ENCODE data around the gene SKI.

DNA sequence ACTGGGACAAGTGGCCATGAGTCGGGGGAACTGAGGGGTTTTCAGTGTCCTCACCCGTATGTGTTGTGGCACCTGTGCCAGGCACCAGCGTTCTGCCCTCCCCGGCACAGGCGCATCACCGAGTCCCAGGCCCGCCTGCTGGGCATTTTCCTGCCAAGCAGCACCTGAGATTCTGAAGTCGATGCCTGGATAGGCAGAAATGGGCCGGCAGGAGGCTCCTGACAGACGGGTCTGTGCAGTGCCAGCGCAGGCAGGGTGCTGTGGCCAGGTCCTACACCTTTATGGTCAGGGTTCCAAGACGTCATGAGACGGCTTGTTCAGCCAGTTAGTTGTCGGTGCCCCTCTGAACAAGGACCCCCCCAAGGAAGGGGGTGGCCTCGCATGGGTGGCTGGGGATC lies 44.2 kb upstream of the SKI start:
- no peak for TF ChIP-seq EZH2phosphoT487 (IDR thresholded peaks at IDR 0.05; ENCODE audit: low read depth, severe bottlenecking, unreplicated experiment)
- TF ChIP-seq, protein P1, sequence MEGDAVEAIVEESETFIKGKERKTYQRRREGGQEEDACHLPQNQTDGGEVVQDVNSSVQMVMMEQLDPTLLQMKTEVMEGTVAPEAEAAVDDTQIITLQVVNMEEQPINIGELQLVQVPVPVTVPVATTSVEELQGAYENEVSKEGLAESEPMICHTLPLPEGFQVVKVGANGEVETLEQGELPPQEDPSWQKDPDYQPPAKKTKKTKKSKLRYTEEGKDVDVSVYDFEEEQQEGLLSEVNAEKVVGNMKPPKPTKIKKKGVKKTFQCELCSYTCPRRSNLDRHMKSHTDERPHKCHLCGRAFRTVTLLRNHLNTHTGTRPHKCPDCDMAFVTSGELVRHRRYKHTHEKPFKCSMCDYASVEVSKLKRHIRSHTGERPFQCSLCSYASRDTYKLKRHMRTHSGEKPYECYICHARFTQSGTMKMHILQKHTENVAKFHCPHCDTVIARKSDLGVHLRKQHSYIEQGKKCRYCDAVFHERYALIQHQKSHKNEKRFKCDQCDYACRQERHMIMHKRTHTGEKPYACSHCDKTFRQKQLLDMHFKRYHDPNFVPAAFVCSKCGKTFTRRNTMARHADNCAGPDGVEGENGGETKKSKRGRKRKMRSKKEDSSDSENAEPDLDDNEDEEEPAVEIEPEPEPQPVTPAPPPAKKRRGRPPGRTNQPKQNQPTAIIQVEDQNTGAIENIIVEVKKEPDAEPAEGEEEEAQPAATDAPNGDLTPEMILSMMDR (IDR thresholded peaks at IDR 0.05; ENCODE audit: poor library complexity), result no peak
